ENCODE results near the gene MEF2C. TPM values are rescaled to one million over a fixed set of nuclear protein-coding genes. Genes with fewer than 3 reads are reported as not detected.

Gene MEF2C
- total and polyA plus RNA-seq, 2 of the 13 experiments (the other 11 are each of a cell fraction or from before 2014, with no cell fraction given): 0.02 TPM; not detected in 1

DNA sequence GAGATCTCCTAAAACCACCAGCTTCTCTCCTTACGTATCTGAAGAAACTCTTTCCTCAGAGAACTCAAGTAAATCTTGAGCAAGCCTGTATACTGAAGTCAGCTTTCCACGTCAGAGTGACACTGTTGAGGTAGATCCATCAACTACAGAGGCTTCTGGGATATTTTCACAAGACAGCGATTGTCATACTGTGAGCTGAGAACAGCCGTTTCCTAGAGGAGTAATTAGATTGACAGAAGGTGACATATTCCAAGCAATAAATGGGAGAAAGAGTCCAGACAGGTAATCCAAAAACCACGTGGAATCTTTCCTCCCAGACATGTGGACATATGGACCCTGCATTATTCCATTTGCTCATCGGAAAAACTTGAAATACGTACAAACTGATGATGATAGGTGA is 117.2 kb downstream of the MEF2C start:
- H3K9ac ChIP-seq (ENCODE audit: insufficient read depth, low read depth, low read length): no peak overlapping the region
- ChIA-PET POLR2A (no interaction called here), CTCF (ENCODE audit: low intra/inter-chr PET ratio, low total read pairs) (no interaction called here)
- ATAC-seq (no peak), DNase-seq (ENCODE audit: low spot score) (no peak), FAIRE-seq (no peak)
- H4K20me1 ChIP-seq (ENCODE audit: insufficient read depth, low read length): no peaks in the 10 kb centered on the region
- no peak overlapping the region for H3K4me3 ChIP-seq (replicated peaks in 1 of 3; ENCODE audit: insufficient read depth in 1 of 3, low read depth in 2 of 3, low read length in 3 of 3)
- TF ChIP-seq, protein P1, sequence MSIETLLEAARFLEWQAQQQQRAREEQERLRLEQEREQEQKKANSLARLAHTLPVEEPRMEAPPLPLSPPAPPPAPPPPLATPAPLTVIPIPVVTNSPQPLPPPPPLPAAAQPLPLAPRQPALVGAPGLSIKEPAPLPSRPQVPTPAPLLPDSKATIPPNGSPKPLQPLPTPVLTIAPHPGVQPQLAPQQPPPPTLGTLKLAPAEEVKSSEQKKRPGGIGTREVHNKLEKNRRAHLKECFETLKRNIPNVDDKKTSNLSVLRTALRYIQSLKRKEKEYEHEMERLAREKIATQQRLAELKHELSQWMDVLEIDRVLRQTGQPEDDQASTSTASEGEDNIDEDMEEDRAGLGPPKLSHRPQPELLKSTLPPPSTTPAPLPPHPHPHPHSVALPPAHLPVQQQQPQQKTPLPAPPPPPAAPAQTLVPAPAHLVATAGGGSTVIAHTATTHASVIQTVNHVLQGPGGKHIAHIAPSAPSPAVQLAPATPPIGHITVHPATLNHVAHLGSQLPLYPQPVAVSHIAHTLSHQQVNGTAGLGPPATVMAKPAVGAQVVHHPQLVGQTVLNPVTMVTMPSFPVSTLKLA (IDR thresholded peaks at IDR 0.05): peak; percentile 59
- TF ChIP-seq ZNF850 (CRISPR knock-in tag; conservative IDR thresholded peaks at IDR 0.05): no peak
- TF ChIP-seq, protein P2, sequence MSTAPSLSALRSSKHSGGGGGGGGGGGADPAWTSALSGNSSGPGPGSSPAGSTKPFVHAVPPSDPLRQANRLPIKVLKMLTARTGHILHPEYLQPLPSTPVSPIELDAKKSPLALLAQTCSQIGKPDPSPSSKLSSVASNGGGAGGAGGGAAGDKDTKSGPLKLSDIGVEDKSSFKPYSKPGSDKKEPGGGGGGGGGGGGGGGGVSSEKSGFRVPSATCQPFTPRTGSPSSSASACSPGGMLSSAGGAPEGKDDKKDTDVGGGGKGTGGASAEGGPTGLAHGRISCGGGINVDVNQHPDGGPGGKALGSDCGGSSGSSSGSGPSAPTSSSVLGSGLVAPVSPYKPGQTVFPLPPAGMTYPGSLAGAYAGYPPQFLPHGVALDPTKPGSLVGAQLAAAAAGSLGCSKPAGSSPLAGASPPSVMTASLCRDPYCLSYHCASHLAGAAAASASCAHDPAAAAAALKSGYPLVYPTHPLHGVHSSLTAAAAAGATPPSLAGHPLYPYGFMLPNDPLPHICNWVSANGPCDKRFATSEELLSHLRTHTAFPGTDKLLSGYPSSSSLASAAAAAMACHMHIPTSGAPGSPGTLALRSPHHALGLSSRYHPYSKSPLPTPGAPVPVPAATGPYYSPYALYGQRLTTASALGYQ (CRISPR knock-in tag; IDR thresholded peaks at IDR 0.05): no peak
- no peak for TF ChIP-seq GABPA (IDR thresholded peaks at IDR 0.05; ENCODE audit: low read depth, low read length)
- TF ChIP-seq GABPA (CRISPR knock-in tag; IDR thresholded peaks at IDR 0.05; ENCODE audit: low read depth): no peak
- 20% methylated on average over 7 of the region's 7 CpGs for WGBS (ENCODE audit: low lambda C conversion rate)
- no peaks in the 10 kb centered on the region for H3K36me3 ChIP-seq (replicated peaks in 1 of 2; ENCODE audit: control insufficient read depth in 1 of 2, insufficient read depth in 2 of 2, low read length in 2 of 2)
- no TSS peak for BruUV-seq (replicated peaks)
- H3K27me3 ChIP-seq (ENCODE audit: control insufficient read depth in 1 of 2, insufficient read depth in 2 of 2, low read length in 2 of 2): peaks cover 0 to 7% of the 10 kb centered on the region in 2 experiments; a peak in 3 of 5 replicates
- H3K27ac ChIP-seq (ENCODE audit: extremely low read length, insufficient read depth, low read length): no peak overlapping the region
- no peak overlapping the region for H3K4me2 ChIP-seq (ENCODE audit: low read depth, low read length)
- H3K9me3 ChIP-seq (ENCODE audit: low read length): no peaks in the 10 kb centered on the region
- in situ Hi-C loops (cut with HindIII; ENCODE audit: extremely low pct_ligation_motif_present, low pct_unique_long_range_greater_than_20kb): no loop called here
- no peaks in the 10 kb centered on the region for H3K79me2 ChIP-seq (ENCODE audit: insufficient read depth, low read length)
- intact Hi-C loops (cut with micrococcal nuclease; ENCODE audit: unreplicated experiment): no loop called here
- H3K4me1 ChIP-seq (ENCODE audit: insufficient read depth, low read length): no peaks in the 10 kb centered on the region
- no peak overlapping the region for H2AFZ ChIP-seq (ENCODE audit: low read length)

DNA sequence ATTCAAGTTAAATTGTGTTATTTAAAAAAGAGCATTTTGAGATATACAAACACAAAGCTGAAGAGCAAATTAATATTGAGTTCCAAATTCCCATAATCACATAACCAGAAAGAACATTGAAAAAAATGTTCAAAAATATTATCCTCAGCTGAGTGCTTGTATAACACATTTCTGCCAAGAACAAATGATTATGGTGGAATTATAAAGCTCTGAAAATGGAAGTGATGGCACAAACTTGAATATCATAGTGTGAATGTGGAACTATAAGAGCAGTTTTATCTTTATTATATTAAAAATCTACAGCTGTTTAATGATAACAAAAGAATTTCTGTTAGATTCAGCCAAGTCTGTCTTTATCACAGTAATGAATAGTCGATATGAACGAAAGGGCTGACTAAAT is 117.8 kb downstream of the MEF2C start:
- Histone ChIP-seq H3K9ac (ENCODE audit: insufficient read depth, low read depth, low read length) (no peak overlapping the region), H3K36me3 (replicated peaks in 1 of 2; ENCODE audit: control insufficient read depth in 1 of 2, insufficient read depth in 2 of 2, low read length in 2 of 2) (no peaks in the 10 kb centered on the region), H2AFZ (ENCODE audit: low read length) (no peak overlapping the region), H3K9me3 (ENCODE audit: low read length) (no peaks in the 10 kb centered on the region), H3K27ac (ENCODE audit: extremely low read length, insufficient read depth, low read length) (no peak overlapping the region), H3K27me3 (ENCODE audit: control insufficient read depth in 1 of 2, insufficient read depth in 2 of 2, low read length in 2 of 2) (peaks cover 0 to 7% of the 10 kb centered on the region in 2 experiments; a peak in 4 of 5 replicates), H3K4me3 (replicated peaks in 1 of 3; ENCODE audit: insufficient read depth in 1 of 3, low read depth in 2 of 3, low read length in 3 of 3) (no peak overlapping the region), H4K20me1 (ENCODE audit: insufficient read depth, low read length) (no peaks in the 10 kb centered on the region), H3K79me2 (ENCODE audit: insufficient read depth, low read length) (no peaks in the 10 kb centered on the region), H3K4me2 (ENCODE audit: low read depth, low read length) (no peak overlapping the region), H3K4me1 (ENCODE audit: insufficient read depth, low read length) (no peaks in the 10 kb centered on the region)
- CTCF ChIA-PET (ENCODE audit: low intra/inter-chr PET ratio, low total read pairs): no interaction called here
- in situ Hi-C loops (cut with HindIII; ENCODE audit: extremely low pct_ligation_motif_present, low pct_unique_long_range_greater_than_20kb): no loop called here
- FAIRE-seq: no peak
- POLR2A ChIA-PET: no interaction called here
- BruUV-seq (replicated peaks): no TSS peak
- whole genome bisulfite sequencing (ENCODE audit: low lambda C conversion rate): 0% methylated on average over 2 of the region's 2 CpGs
- DNase-seq (ENCODE audit: low spot score): no peak
- intact Hi-C loops (cut with micrococcal nuclease; ENCODE audit: unreplicated experiment): no loop called here
- ATAC-seq: no peak
- TF ChIP-seq, protein P3, sequence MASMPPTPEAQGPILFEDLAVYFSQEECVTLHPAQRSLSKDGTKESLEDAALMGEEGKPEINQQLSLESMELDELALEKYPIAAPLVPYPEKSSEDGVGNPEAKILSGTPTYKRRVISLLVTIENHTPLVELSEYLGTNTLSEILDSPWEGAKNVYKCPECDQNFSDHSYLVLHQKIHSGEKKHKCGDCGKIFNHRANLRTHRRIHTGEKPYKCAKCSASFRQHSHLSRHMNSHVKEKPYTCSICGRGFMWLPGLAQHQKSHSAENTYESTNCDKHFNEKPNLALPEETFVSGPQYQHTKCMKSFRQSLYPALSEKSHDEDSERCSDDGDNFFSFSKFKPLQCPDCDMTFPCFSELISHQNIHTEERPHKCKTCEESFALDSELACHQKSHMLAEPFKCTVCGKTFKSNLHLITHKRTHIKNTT (CRISPR knock-in tag; IDR thresholded peaks at IDR 0.05): no peak
- TF ChIP-seq CBX1 (IDR thresholded peaks at IDR 0.05; ENCODE audit: low read depth) (no peak), ZNF543 (CRISPR knock-in tag; IDR thresholded peaks at IDR 0.05) (no peak), ZNF10 (CRISPR knock-in tag; IDR thresholded peaks at IDR 0.05; ENCODE audit: borderline replicate concordance, low read depth) (no peak), HNF4A (CRISPR knock-in tag; IDR thresholded peaks at IDR 0.05) (no peak), ZNF605 (CRISPR knock-in tag; IDR thresholded peaks at IDR 0.05) (no peak), ZNF562 (CRISPR knock-in tag; IDR thresholded peaks at IDR 0.05; ENCODE audit: borderline replicate concordance) (no peak), DNMT3B (CRISPR knock-in tag; conservative IDR thresholded peaks at IDR 0.05) (no peak), DMAP1 (CRISPR knock-in tag; IDR thresholded peaks at IDR 0.05) (no peak), ZBTB7A (CRISPR knock-in tag; IDR thresholded peaks at IDR 0.05) (no peak)
- TF ChIP-seq, protein P4, sequence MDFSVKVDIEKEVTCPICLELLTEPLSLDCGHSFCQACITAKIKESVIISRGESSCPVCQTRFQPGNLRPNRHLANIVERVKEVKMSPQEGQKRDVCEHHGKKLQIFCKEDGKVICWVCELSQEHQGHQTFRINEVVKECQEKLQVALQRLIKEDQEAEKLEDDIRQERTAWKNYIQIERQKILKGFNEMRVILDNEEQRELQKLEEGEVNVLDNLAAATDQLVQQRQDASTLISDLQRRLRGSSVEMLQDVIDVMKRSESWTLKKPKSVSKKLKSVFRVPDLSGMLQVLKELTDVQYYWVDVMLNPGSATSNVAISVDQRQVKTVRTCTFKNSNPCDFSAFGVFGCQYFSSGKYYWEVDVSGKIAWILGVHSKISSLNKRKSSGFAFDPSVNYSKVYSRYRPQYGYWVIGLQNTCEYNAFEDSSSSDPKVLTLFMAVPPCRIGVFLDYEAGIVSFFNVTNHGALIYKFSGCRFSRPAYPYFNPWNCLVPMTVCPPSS (IDR thresholded peaks at IDR 0.05): no peak
